LHCN-M2 (cell line): ENCODE results near the gene LPO. TPM values are rescaled to one million over a fixed set of nuclear protein-coding genes. Genes with fewer than 3 reads are reported as not detected.

Experiments used
- DNase-seq: peaks from one replicate; pipeline ENCODE4 v3.0.0-alpha.2; 2012; ENCODE audit warnings: low read depth
- total RNA-seq: library from RNA; depleted of rRNA; stranded (reverse); fragments of >200 nt; gene quantifications from 2 replicates; pipeline ENCODE4 v1.2.3, GENCODE V29; 2014

LPO gene
- total RNA-seq, 1 experiment from 2014 or later, result not detected

- peak; percentile 23 for DNase-seq
Measured at GRCh38 chr17:58303971-58304749, 65.8 kb downstream of the LPO start.

GRCh38 chr17:58304750-58305486 lies 66.5 kb downstream of the LPO start:
- no peak for DNase-seq

GRCh38 chr17:58305626-58306025 lies 67.2 kb downstream of the LPO start:
- DNase-seq, result no peak

- DNase-seq, result no peak
Measured at GRCh38 chr17:58306131-58306951, 68.0 kb downstream of the LPO start.

GRCh38 chr17:58307468-58308172 lies 69.2 kb downstream of the LPO start:
- no peak for DNase-seq

GRCh38 chr17:58308173-58308984 lies 70.0 kb downstream of the LPO start:
- DNase-seq, result no peak

GRCh38 chr17:58308985-58309917 lies 70.9 kb downstream of the LPO start:
- DNase-seq, result no peak

- DNase-seq, result no peak
Measured at GRCh38 chr17:58309918-58310259, 71.5 kb downstream of the LPO start.

- no peak for DNase-seq
Measured at GRCh38 chr17:58310511-58311428, 72.4 kb downstream of the LPO start.

GRCh38 chr17:58311429-58311894 lies 73.1 kb downstream of the LPO start:
- DNase-seq, result no peak

GRCh38 chr17:58312021-58312630 lies 73.7 kb downstream of the LPO start:
- no peak for DNase-seq

- DNase-seq, result no peak
Measured at GRCh38 chr17:58312829-58313228, 74.4 kb downstream of the LPO start.

- DNase-seq, result no peak
Measured at GRCh38 chr17:58313815-58314705, 75.7 kb downstream of the LPO start.

GRCh38 chr17:58314706-58315015 lies 76.3 kb downstream of the LPO start:
- no peak for DNase-seq

GRCh38 chr17:58315281-58315711 lies 76.9 kb downstream of the LPO start:
- DNase-seq, result no peak

GRCh38 chr17:58315750-58316149 lies 77.4 kb downstream of the LPO start:
- DNase-seq, result no peak
